Prostate gland (tissue), 2 donors: ENCODE data around the gene TYW5. TPM values are rescaled to one million over a fixed set of nuclear protein-coding genes. Genes with fewer than 3 reads are reported as not detected.

Experiments used
- DNase-seq: peaks from one replicate; pipeline ENCODE4 v3.0.0-alpha.2; 2019; ENCODE audit warnings: low spot score
- H3K27ac ChIP-seq, 2 donors: fragments of 200-600 bp; sonication (generic); 2 replicates each; pipeline ENCODE4 v1.5.1; 2017 to 2019
- H3K27me3 ChIP-seq: fragments of 200-600 bp; sonication (generic); replicated peaks from 2 replicates; pipeline ENCODE4 v1.5.1; 2019; ENCODE audit not compliant: insufficient read depth
- H3K36me3 ChIP-seq, 2 donors: fragments of 200-600 bp; sonication (generic); 1 replicate in 1 of 2; 2 replicates in 1 of 2; pipeline versions ENCODE4 v1.5.1 to v1.8.1; 2017 to 2019
- H3K4me1 ChIP-seq: fragments of 200-600 bp; sonication (generic); replicated peaks from 2 replicates; pipeline ENCODE4 v1.5.1; 2019
- H3K4me3 ChIP-seq, 2 donors: fragments of 200-600 bp; sonication (generic); 2 replicates each; pipeline ENCODE4 v1.5.1; 2017 to 2019
- H3K9me3 ChIP-seq: fragments of 200-600 bp; sonication (generic); 2 replicates; pipeline ENCODE4 v1.5.1; 2017
- POLR2A ChIP-seq: fragments of 450-650 bp; IDR thresholded peaks from one replicate; pipeline ENCODE4 v1.6.1; 2016; ENCODE audit warnings: antibody characterized with exemption, mild to moderate bottlenecking
- POLR2AphosphoS5 ChIP-seq: sonication (generic); formaldehyde crosslinking; IDR thresholded peaks from one replicate; pipeline ENCODE4 v1.6.1; 2017; ENCODE audit warnings: antibody characterized with exemption
- WGBS: methylation state at CpG from one replicate; pipeline ENCODE4 v1.1.5; 2018; 5-methylcytosine and 5-hydroxymethylcytosine counted together
- intact Hi-C: fragments of 100-400 bp; cut with DNase I; formaldehyde crosslinking; loops from one replicate; pipeline ENCODE4 v1.14.2; 2022
- total RNA-seq, 2 donors: library from RNA; depleted of rRNA; stranded (reverse); fragments of >200 nt; gene quantifications; one replicate each; pipeline ENCODE4 v1.1.0, GENCODE V29; 2016
- TF ChIP-seq, protein P1 (sequence below), 4 experiments: fragments of 200-600 bp in 2 of 4; fragments of 450-650 bp in 2 of 4; sonication (generic) in 2 of 4; IDR thresholded peaks; 1 replicate in 3 of 4; 2 replicates in 1 of 4; pipeline ENCODE4 v1.5.1; 2016 to 2019; ENCODE audit warnings: antibody characterized with exemption in 4 of 4, mild to moderate bottlenecking in 2 of 4, moderate library complexity in 2 of 4

Gene TYW5
- total RNA-seq, 2 donors from 2014 or later, result 7.3 to 7.5 TPM

DNA sequence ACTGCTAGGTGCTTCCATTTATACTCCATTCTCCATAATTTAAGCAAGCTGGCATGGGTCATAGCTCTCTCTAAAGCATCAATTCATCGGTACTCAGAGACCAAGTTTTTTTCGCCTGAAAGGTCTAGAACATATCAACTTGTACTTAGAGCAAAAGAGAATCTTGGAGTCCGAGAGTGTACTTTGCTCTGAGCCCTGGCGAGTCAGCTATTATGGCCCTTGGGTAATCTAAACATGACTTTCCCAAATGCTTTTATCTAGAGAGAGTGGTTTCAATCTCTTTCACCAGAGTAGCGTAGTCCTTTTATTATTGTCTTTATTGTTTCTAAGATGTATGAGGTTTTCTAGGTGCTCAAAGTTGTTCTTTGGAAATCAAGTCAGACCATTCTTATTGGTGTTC lies 34.5 kb upstream of the TYW5 start:
- TF ChIP-seq, protein P1, sequence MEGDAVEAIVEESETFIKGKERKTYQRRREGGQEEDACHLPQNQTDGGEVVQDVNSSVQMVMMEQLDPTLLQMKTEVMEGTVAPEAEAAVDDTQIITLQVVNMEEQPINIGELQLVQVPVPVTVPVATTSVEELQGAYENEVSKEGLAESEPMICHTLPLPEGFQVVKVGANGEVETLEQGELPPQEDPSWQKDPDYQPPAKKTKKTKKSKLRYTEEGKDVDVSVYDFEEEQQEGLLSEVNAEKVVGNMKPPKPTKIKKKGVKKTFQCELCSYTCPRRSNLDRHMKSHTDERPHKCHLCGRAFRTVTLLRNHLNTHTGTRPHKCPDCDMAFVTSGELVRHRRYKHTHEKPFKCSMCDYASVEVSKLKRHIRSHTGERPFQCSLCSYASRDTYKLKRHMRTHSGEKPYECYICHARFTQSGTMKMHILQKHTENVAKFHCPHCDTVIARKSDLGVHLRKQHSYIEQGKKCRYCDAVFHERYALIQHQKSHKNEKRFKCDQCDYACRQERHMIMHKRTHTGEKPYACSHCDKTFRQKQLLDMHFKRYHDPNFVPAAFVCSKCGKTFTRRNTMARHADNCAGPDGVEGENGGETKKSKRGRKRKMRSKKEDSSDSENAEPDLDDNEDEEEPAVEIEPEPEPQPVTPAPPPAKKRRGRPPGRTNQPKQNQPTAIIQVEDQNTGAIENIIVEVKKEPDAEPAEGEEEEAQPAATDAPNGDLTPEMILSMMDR (IDR thresholded peaks at IDR 0.05), result no peak
- no peak for TF ChIP-seq POLR2AphosphoS5
- TF ChIP-seq POLR2A, result no peak
- H3K9me3 ChIP-seq, result no peaks in the 10 kb centered on the region
- no peak for DNase-seq
- H3K27me3 ChIP-seq, result no peaks in the 10 kb centered on the region
- over 99% methylated on average over 5 of the region's 5 CpGs for WGBS
- H3K27ac ChIP-seq, result no peak overlapping the region
- H3K4me1 ChIP-seq, result no peaks in the 10 kb centered on the region
- H3K36me3 ChIP-seq, result no peaks in the 10 kb centered on the region
- H3K4me3 ChIP-seq, result no peak overlapping the region
- intact Hi-C loops, result no loop called here

DNA sequence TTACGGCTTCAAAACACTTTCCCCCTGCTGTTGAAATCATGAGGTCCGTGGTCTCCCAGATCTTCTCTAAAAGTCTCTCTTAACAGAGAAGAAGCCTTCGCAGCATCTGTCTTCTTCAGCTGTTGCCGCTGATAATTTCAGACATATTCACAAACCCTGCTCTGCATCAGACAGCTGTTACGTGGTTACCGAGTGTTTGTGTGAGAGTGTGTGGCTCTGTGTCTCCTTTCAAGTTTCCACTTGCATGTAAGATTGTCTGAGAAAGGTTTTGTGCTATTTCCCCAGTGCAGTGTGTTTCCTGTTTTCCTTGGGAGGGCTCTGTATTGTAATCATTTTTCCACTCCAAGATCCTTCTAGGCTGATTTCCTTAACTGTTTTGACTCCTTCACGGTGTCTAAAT lies 32.9 kb upstream of the TYW5 start:
- TF ChIP-seq POLR2AphosphoS5, result peak; percentile 7
- TF ChIP-seq POLR2A, result no peak
- Histone ChIP-seq H3K9me3 (no peaks in the 10 kb centered on the region), H3K4me3 (no peak overlapping the region), H3K4me1 (no peaks in the 10 kb centered on the region), H3K36me3 (no peaks in the 10 kb centered on the region), H3K27ac (no peak overlapping the region), H3K27me3 (no peaks in the 10 kb centered on the region)
- 15% methylated on average over 7 of the region's 7 CpGs for WGBS
- intact Hi-C loops, result no loop called here
- DNase-seq, result no peak

DNA sequence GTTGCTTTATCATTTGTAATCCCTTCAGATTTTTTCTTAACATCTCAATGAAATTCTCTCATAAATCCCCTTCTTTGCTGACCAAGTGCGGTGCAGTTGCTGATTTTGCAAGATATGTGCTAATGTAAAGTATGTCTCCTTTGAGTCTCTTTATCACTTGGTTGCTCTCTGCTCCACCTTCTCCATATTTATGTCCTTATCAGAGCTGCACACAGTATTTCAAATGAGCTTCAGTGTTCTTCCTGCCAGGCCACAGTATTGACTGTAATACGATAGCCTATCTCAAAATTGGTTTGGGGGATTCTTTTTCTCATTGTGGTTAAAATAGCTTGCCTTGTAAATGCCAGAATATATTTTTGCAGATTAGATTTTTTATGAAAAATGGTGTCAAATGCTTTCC lies 32.3 kb upstream of the TYW5 start:
- Histone ChIP-seq H3K27me3 (no peaks in the 10 kb centered on the region), H3K36me3 (no peaks in the 10 kb centered on the region), H3K27ac (no peak overlapping the region), H3K4me1 (no peaks in the 10 kb centered on the region), H3K9me3 (no peaks in the 10 kb centered on the region), H3K4me3 (no peak overlapping the region)
- TF ChIP-seq POLR2A, result no peak
- TF ChIP-seq, protein P1 (IDR thresholded peaks at IDR 0.05), result no peak
- TF ChIP-seq POLR2AphosphoS5, result no peak
- DNase-seq, result no peak
- WGBS, result 50% methylated on average over 2 of the region's 2 CpGs
- intact Hi-C loops, result no loop called here

DNA sequence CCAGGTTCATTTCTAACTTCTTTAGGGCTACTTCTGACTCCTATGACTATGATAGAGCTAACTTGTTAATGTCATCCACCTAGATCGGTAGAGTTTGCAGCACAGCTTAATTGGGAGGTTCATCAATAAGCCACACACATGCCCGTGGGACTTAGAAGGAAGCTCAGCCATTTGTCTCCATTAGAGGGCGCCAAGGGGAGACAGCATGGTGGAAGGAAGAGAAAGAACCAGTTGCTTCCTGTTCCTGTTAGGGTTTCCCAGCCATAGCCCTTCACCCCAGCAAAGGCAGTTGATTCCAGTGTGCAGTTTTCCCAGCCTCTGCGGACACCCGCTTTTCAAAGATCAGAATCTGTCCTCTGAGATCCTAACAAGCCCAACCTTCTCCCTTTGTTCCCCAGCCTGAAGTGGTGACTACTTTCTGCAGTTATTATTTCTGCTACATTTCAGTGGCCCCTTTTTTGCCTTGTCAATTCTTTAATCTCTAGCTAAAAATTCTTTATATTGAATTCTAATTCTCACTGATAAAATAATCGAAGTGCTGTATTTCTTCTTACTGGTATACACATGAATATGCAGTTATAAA lies 30.4 kb upstream of the TYW5 start:
- DNase-seq, result peak; percentile 31
- Histone ChIP-seq H3K27ac (no peak overlapping the region), H3K27me3 (no peaks in the 10 kb centered on the region), H3K4me1 (no peaks in the 10 kb centered on the region), H3K4me3 (no peak overlapping the region), H3K9me3 (no peaks in the 10 kb centered on the region), H3K36me3 (no peaks in the 10 kb centered on the region)
- TF ChIP-seq POLR2AphosphoS5, result no peak
- TF ChIP-seq, protein P1 (IDR thresholded peaks at IDR 0.05), result peak in 3 of 4 experiments; percentile 27 to 51 (median 45)
- intact Hi-C loops, result no loop called here
- 76% methylated on average over 6 of the region's 6 CpGs for WGBS

DNA sequence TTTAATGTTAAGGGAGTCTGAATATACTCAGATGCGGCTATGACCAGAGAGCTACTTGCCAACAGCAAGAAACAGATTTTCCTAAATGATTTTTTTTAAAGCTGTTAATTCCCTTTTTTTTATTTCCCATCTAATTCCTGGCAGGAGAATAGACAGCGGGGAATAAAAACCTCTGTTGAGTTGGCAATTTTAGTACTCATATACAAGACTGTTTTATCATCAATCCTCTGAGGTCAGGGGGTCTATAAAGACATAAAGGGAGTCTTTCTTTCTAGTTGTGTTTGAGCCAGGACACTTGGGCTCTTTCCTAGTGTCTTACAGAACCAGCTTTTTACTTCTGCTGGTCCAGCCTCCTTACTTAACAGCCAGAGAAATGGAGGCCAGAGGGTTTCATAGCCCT lies 29.5 kb upstream of the TYW5 start:
- Histone ChIP-seq H3K27ac (no peak overlapping the region), H3K27me3 (no peaks in the 10 kb centered on the region), H3K9me3 (no peaks in the 10 kb centered on the region), H3K4me3 (no peak overlapping the region), H3K36me3 (no peaks in the 10 kb centered on the region), H3K4me1 (no peaks in the 10 kb centered on the region)
- TF ChIP-seq POLR2A, result no peak
- TF ChIP-seq, protein P1 (IDR thresholded peaks at IDR 0.05), result no peak
- TF ChIP-seq POLR2AphosphoS5, result no peak
- 53% methylated on average over 2 of the region's 2 CpGs for WGBS
- DNase-seq, result no peak
- intact Hi-C loops, result loop anchor here (5.0 kb wide), 2 partner anchors 323 to 498 kb away; partner anchors contain the start of gene SPATS2L
